Tibial artery (tissue), 4 donors: ENCODE measurements around the gene KCNH1.

ENCODE experiments used
- DNase-seq, 2 donors: peaks; one replicate each; pipeline ENCODE4 v3.0.0-alpha.2; 2019
- H3K27ac ChIP-seq, 2 donors: fragments of 200-600 bp; sonication (generic) in 1 of 2; 1 replicate in 1 of 2; 2 replicates in 1 of 2; pipeline ENCODE4 v1.5.1; 2018 to 2019; ENCODE audit warnings: mild to moderate bottlenecking in 1 of 2
- H3K27me3 ChIP-seq, 2 donors: fragments of 200-600 bp; sonication (generic) in 1 of 2; one replicate each; pipeline versions ENCODE4 v1.5.1 to v1.6.0; 2016 to 2019
- H3K36me3 ChIP-seq, 3 donors: fragments of 200-600 bp; sonication (generic) in 2 of 3; one replicate each; pipeline ENCODE4 v1.5.1; 2016 to 2019; ENCODE audit warnings: mild to moderate bottlenecking in 2 of 3
- H3K4me1 ChIP-seq, 4 donors: fragments of 200-600 bp; sonication (generic) in 2 of 4; 1 replicate in 3 of 4; 2 replicates in 1 of 4; pipeline ENCODE4 v1.5.1; 2016 to 2019
- H3K4me3 ChIP-seq, 2 donors: fragments of 200-600 bp; sonication (generic) in 1 of 2; 1 replicate in 1 of 2; 2 replicates in 1 of 2; pipeline ENCODE4 v1.5.1; 2018 to 2019; ENCODE audit warnings: mild to moderate bottlenecking in 2 of 2
- H3K9me3 ChIP-seq, 3 donors: fragments of 200-600 bp; sonication (generic) in 1 of 3; one replicate each; pipeline ENCODE4 v1.5.1; 2016 to 2019
- intact Hi-C: fragments of 100-400 bp; cut with DNase I; formaldehyde crosslinking; loops from one replicate; pipeline ENCODE4 v1.15.0; 2023; ENCODE audit warnings: low total_unique reads
- TF ChIP-seq, protein P1 (sequence below), 2 experiments: fragments of 200-600 bp in 1 of 2; fragments of 450-650 bp in 1 of 2; IDR thresholded peaks; one replicate each; pipeline ENCODE4 v1.5.1; 2017 to 2019; ENCODE audit warnings: antibody characterized with exemption in 2 of 2, mild to moderate bottlenecking in 1 of 2, moderate library complexity in 1 of 2

KCNH1 gene

DNA sequence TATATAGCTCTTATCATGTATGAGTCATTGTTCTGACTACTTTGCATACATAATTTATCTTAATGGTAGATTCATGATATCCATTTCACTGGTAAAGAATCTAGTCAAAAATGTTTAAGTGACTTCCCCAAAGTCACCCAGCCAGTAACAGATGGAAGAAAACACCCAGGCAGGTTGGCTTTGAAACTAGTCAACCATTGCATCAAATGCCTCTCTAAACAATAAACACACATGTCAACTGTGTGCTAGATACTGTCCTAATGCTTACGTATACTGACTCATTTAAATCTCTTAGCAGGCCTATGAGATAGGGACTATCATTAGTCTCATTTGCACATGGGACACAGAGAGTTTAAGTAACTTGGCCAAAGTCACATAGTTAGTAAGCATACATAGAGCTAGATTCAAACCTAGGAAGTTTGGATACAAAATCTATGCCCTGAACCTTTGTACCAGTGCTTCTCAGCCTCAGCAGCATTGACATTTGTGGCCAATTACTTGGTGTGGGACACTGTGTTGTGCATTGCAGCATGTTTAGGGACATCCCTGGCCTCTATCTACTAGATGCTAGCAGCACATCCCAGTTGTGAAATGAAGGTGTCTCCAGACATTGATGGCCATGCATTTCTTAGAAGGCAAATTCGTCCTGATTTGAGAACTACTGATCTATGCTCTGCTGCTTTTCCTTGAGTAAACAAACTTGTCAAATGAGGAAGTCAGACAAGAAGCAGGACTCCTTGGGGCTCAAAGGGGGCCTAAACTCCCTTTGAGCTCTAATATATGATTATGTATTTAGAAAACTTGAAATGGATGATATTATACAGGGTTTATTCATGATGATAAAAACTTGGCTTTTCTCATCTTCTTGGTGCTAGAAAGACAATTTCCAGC lies 316.3 kb downstream of the KCNH1 start:
- Histone ChIP-seq H3K27ac (no peak overlapping the region), H3K9me3 (no peaks in the 10 kb centered on the region), H3K27me3 (no peaks in the 10 kb centered on the region), H3K4me1 (no peaks in the 10 kb centered on the region), H3K36me3 (no peaks in the 10 kb centered on the region), H3K4me3 (no peak overlapping the region)
- no peak for DNase-seq
- intact Hi-C loops: no loop called here
- TF ChIP-seq, protein P1, sequence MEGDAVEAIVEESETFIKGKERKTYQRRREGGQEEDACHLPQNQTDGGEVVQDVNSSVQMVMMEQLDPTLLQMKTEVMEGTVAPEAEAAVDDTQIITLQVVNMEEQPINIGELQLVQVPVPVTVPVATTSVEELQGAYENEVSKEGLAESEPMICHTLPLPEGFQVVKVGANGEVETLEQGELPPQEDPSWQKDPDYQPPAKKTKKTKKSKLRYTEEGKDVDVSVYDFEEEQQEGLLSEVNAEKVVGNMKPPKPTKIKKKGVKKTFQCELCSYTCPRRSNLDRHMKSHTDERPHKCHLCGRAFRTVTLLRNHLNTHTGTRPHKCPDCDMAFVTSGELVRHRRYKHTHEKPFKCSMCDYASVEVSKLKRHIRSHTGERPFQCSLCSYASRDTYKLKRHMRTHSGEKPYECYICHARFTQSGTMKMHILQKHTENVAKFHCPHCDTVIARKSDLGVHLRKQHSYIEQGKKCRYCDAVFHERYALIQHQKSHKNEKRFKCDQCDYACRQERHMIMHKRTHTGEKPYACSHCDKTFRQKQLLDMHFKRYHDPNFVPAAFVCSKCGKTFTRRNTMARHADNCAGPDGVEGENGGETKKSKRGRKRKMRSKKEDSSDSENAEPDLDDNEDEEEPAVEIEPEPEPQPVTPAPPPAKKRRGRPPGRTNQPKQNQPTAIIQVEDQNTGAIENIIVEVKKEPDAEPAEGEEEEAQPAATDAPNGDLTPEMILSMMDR (IDR thresholded peaks at IDR 0.05): no peak

GRCh38 chr1:210815641-210816550 lies 318.1 kb downstream of the KCNH1 start:
- intact Hi-C loops: no loop called here
- Histone ChIP-seq H3K4me3 (no peak overlapping the region), H3K27ac (no peak overlapping the region), H3K36me3 (no peaks in the 10 kb centered on the region), H3K9me3 (no peaks in the 10 kb centered on the region), H3K4me1 (no peaks in the 10 kb centered on the region), H3K27me3 (no peaks in the 10 kb centered on the region)
- TF ChIP-seq, protein P1 (IDR thresholded peaks at IDR 0.05): no peak
- DNase-seq: no peak

DNA sequence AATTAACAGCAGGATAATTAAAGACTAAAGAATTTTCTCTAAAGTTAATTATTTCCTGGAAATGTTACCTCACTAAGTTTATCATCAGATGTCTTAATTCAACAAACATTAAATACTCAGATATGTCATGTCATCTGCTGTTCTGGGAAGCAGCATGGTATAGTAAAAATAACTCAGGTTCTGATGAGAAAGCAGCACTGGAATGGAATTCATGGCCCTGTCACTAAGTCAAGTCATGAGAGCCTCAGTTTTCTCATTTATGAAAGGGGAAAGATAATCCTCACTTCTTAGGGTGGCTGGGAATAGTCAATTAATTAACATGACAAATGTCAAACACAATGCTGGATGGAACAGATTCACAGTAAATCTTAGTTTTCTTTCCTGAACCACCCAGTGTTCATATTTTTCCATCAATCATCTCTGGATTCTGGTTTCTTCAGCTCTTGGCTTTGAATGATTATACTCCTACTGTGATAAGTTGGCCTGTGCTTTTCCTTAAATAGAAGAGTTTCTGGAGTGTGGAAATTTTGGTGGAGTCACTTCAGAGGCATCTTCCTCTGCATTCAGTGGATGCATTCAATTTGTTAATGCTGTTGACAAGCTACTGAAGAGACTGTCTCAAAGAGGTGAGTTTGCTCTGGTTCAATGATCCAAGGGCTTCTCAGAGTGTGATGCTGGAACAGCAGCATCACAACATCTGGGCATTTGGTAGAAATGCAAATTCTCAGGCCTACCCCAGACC lies 319.4 kb downstream of the KCNH1 start:
- TF ChIP-seq, protein P1 (IDR thresholded peaks at IDR 0.05): no peak
- intact Hi-C loops: no loop called here
- Histone ChIP-seq H3K27me3 (no peaks in the 10 kb centered on the region), H3K36me3 (no peaks in the 10 kb centered on the region), H3K4me1 (no peaks in the 10 kb centered on the region), H3K4me3 (no peak overlapping the region), H3K27ac (no peak overlapping the region), H3K9me3 (no peaks in the 10 kb centered on the region)
- DNase-seq: no peak

DNA sequence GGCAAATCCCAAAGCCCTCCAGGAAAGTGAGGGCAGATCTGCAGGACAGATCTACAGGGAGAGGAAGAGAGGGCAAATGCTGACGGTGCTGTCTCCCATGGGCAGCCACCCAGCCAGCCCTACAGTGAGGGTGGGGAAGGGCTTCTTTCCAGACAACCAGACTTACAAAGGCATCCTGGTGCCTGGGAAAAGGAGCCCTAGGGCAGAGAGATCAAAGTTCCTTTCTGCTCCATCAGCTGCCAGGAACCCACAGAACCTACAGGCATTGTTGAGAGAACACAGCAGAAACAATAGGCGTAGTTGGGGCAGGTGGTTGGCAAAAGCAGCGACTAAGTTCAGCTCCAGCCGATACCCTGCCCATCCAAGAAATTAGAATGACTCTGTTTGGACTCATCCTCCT lies 332.4 kb downstream of the KCNH1 start:
- Histone ChIP-seq H3K36me3 (no peaks in the 10 kb centered on the region), H3K4me3 (no peak overlapping the region), H3K9me3 (no peaks in the 10 kb centered on the region), H3K4me1 (no peaks in the 10 kb centered on the region), H3K27ac (no peak overlapping the region), H3K27me3 (no peaks in the 10 kb centered on the region)
- DNase-seq: no peak
- TF ChIP-seq, protein P1 (IDR thresholded peaks at IDR 0.05): no peak
- intact Hi-C loops: no loop called here

DNA sequence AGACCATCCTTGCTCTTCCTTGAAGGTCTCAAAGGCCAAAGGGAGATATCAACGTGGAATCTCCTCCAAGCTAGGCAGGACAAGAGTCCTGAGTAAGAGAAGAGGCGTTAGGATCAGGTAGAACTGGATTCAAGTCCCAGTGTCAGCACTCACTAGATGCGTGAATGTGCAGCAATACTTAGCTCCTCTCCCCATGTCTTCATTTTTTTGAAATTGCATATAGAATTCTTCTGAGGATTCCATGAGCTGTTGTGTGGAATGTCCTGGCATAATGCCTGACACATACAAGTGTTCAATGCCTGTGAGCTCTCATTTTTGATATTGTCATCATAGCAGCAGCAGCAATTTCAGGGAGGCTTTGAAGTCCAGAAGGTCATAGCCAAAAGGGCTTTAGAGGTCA lies 333.2 kb downstream of the KCNH1 start:
- intact Hi-C loops: no loop called here
- Histone ChIP-seq H3K4me1 (no peaks in the 10 kb centered on the region), H3K36me3 (no peaks in the 10 kb centered on the region), H3K9me3 (no peaks in the 10 kb centered on the region), H3K27ac (no peak overlapping the region), H3K27me3 (no peaks in the 10 kb centered on the region), H3K4me3 (no peak overlapping the region)
- DNase-seq: no peak
- TF ChIP-seq, protein P1 (IDR thresholded peaks at IDR 0.05): no peak
